ENCODE data around the gene LSM14B. TPM values are rescaled to one million over a fixed set of nuclear protein-coding genes. Genes with fewer than 3 reads are reported as not detected.
A peak's percentile ranks its signal among the peaks of the same experiment; 100 is the strongest.

LSM14B gene
- total RNA-seq, 1 experiment from 2014 or later = 51.8 TPM

DNA sequence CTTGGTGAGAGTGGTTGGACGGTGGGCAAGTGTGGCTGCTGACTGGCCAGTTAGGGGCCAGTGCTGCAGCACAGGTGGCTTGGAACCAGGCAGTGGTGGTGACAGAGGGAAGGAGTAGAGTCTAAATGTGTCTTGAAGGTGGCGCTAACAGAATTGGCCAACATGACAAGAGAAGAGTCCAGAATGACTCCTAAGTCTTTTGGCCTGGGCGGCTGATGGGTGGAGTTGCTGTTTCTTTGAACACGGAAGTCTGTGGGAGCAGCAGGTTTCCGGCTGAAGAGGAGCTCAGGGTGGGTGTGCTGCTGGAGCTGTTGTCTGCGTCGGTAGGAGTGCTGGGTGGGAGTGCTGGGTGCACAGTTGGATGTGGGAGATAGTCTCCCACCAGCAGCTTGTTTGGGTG lies 10.1 kb downstream of the LSM14B start:
- peaks cover 19% of the 10 kb centered on the region for H4K20me1 ChIP-seq (ENCODE audit: low read length)
- H3K9me2 ChIP-seq (replicated peaks; ENCODE audit: low read length) = no peaks in the 10 kb centered on the region
- no peak overlapping the region for H2AFZ ChIP-seq (ENCODE audit: low read length)
- H3K36me3 ChIP-seq (ENCODE audit: low read depth, low read length) = peaks cover 55% of the 10 kb centered on the region
- ChIA-PET CTCF (no interaction called here), POLR2A (ENCODE audit: unreplicated experiment) (no interaction called here)
- H3K27me3 ChIP-seq (ENCODE audit: low read length) = no peaks in the 10 kb centered on the region
- no peaks in the 10 kb centered on the region for H3K9me3 ChIP-seq (ENCODE audit: low read length)
- no peaks in the 10 kb centered on the region for H3K4me1 ChIP-seq (ENCODE audit: insufficient read depth, low read length)
- no TSS peak for BruUV-seq (replicated peaks)
- no peak overlapping the region for H3K4me3 ChIP-seq (ENCODE audit: low read length)
- ATAC-seq = no peak
- no peak overlapping the region for H3K4me2 ChIP-seq (ENCODE audit: low read length)
- DNase-seq = no peak
- no peak overlapping the region for H3K27ac ChIP-seq (ENCODE audit: low read length)
- H3K9ac ChIP-seq (ENCODE audit: low read length) = no peak overlapping the region
- TF ChIP-seq EZH2phosphoT487 (IDR thresholded peaks at IDR 0.05; ENCODE audit: borderline replicate concordance, low read length) (no peak), EZH2 (IDR thresholded peaks at IDR 0.05; ENCODE audit: low read length, unreplicated experiment) (no peak)
- TF ChIP-seq, protein P1, sequence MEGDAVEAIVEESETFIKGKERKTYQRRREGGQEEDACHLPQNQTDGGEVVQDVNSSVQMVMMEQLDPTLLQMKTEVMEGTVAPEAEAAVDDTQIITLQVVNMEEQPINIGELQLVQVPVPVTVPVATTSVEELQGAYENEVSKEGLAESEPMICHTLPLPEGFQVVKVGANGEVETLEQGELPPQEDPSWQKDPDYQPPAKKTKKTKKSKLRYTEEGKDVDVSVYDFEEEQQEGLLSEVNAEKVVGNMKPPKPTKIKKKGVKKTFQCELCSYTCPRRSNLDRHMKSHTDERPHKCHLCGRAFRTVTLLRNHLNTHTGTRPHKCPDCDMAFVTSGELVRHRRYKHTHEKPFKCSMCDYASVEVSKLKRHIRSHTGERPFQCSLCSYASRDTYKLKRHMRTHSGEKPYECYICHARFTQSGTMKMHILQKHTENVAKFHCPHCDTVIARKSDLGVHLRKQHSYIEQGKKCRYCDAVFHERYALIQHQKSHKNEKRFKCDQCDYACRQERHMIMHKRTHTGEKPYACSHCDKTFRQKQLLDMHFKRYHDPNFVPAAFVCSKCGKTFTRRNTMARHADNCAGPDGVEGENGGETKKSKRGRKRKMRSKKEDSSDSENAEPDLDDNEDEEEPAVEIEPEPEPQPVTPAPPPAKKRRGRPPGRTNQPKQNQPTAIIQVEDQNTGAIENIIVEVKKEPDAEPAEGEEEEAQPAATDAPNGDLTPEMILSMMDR (conservative IDR thresholded peaks at IDR 0.05; ENCODE audit: low read depth, low read length) = no peak
- intact Hi-C loops (cut with micrococcal nuclease) = no loop called here
- H3K79me2 ChIP-seq (ENCODE audit: low read length) = no peaks in the 10 kb centered on the region
- H3F3A ChIP-seq (ENCODE audit: low read length, unreplicated experiment) = no peaks in the 10 kb centered on the region

DNA sequence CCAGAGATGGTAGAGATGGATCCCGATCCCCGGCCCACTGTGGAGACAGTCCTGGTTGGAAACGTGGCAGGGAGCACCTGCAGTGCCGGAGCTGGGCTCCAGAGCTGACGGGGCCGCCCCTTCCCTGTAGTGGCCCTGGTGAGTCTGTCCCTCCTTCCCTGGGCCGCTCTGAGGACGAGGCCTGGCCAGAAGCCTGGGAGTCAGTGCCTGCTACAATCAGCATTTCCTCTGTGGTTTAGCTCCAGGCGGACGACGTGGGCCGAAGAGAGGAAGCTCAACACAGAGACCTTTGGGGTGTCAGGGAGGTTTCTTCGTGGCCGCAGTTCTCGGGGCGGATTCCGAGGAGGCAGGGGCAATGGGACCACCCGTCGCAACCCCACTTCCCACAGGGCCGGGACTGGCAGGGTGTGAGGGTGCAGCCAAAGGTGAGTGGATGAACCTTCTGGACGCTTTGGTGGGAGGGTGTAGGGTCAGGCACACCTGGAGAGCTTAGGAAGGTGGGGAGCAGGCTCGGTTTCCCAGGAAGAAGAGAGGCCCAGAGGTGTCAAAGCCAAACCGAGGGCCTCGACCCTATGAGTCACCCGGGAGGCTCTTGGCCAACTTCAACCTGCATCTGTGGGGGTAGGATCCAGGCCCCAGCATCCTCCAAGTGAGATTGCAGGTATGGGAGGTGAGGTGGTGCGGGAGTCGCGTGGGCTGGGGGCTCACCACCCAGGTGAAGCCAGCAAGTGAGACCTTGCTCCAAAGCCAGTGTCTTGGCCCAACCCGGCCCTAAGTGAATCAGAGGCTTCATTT lies 11.0 kb downstream of the LSM14B start:
- no TSS peak for BruUV-seq (replicated peaks)
- Histone ChIP-seq H2AFZ (ENCODE audit: low read length) (no peak overlapping the region), H3F3A (ENCODE audit: low read length, unreplicated experiment) (no peaks in the 10 kb centered on the region), H3K36me3 (ENCODE audit: low read depth, low read length) (peaks cover 55% of the 10 kb centered on the region), H3K9me2 (replicated peaks; ENCODE audit: low read length) (no peaks in the 10 kb centered on the region), H4K20me1 (ENCODE audit: low read length) (peaks cover 23% of the 10 kb centered on the region), H3K4me2 (ENCODE audit: low read length) (no peak overlapping the region), H3K27ac (ENCODE audit: low read length) (no peak overlapping the region), H3K27me3 (ENCODE audit: low read length) (no peaks in the 10 kb centered on the region), H3K79me2 (ENCODE audit: low read length) (no peaks in the 10 kb centered on the region), H3K9ac (ENCODE audit: low read length) (no peak overlapping the region), H3K4me1 (ENCODE audit: insufficient read depth, low read length) (no peaks in the 10 kb centered on the region), H3K4me3 (ENCODE audit: low read length) (no peak overlapping the region), H3K9me3 (ENCODE audit: low read length) (no peaks in the 10 kb centered on the region)
- ATAC-seq (0 out of 2 replicates have a peak, but pooled peaks have one; percentile 7), DNase-seq (no peak)
- TF ChIP-seq, protein P1 (conservative IDR thresholded peaks at IDR 0.05; ENCODE audit: low read depth, low read length) = no peak
- TF ChIP-seq EZH2phosphoT487 (IDR thresholded peaks at IDR 0.05; ENCODE audit: borderline replicate concordance, low read length) (no peak), EZH2 (IDR thresholded peaks at IDR 0.05; ENCODE audit: low read length, unreplicated experiment) (no peak)
- intact Hi-C loops (cut with micrococcal nuclease) = no loop called here
- CTCF ChIA-PET = interaction anchor here (0.9 to 1.0 kb wide), 2 partner anchors 91 to 122 kb away, joined by 3 to 4 read pairs; no protein-coding TSS in a partner anchor
- POLR2A ChIA-PET (ENCODE audit: unreplicated experiment) = no interaction called here

DNA sequence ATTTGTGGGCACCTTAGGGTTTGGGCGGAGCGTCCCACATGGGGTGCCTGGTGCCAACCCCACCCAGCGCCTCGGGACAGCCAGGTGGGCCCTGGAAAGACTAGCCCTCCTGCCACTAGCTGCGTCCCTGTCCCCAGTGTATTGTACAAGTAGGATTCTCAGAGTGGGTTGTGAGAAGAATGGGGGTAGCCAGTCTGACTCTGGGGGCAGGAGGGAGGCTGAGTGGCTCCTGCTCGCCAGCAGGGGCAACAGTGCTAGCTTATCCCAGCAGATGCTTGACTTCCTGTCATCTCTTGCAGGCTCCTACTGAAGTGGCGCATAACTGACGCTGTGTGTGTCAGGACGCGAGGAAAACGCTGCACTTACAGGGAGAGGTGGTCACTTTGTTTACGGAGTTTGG lies 11.6 kb downstream of the LSM14B start:
- no peak overlapping the region for H3K9ac ChIP-seq (ENCODE audit: low read length)
- no peak overlapping the region for H3K4me2 ChIP-seq (ENCODE audit: low read length)
- H3K4me3 ChIP-seq (ENCODE audit: low read length) = no peak overlapping the region
- H3K27ac ChIP-seq (ENCODE audit: low read length) = no peak overlapping the region
- H3K9me2 ChIP-seq (replicated peaks; ENCODE audit: low read length) = no peaks in the 10 kb centered on the region
- intact Hi-C loops (cut with micrococcal nuclease) = no loop called here
- CTCF ChIA-PET = interaction anchor here (0.9 to 1.0 kb wide), 2 partner anchors 92 to 123 kb away, joined by 3 to 4 read pairs; no protein-coding TSS in a partner anchor
- peaks cover 24% of the 10 kb centered on the region for H4K20me1 ChIP-seq (ENCODE audit: low read length)
- H3K9me3 ChIP-seq (ENCODE audit: low read length) = no peaks in the 10 kb centered on the region
- H3K79me2 ChIP-seq (ENCODE audit: low read length) = peaks cover 2% of the 10 kb centered on the region
- POLR2A ChIA-PET (ENCODE audit: unreplicated experiment) = no interaction called here
- ATAC-seq (peak; percentile 27; the same call in 1 of the 2 replicates), DNase-seq (no peak)
- H2AFZ ChIP-seq (ENCODE audit: low read length) = no peak overlapping the region
- H3K27me3 ChIP-seq (ENCODE audit: low read length) = no peaks in the 10 kb centered on the region
- H3K36me3 ChIP-seq (ENCODE audit: low read depth, low read length) = peaks cover 58% of the 10 kb centered on the region
- TF ChIP-seq EZH2 (IDR thresholded peaks at IDR 0.05; ENCODE audit: low read length, unreplicated experiment) (no peak), EZH2phosphoT487 (IDR thresholded peaks at IDR 0.05; ENCODE audit: borderline replicate concordance, low read length) (no peak)
- TF ChIP-seq, protein P1 (conservative IDR thresholded peaks at IDR 0.05; ENCODE audit: low read depth, low read length) = peak; percentile 30
- no peaks in the 10 kb centered on the region for H3K4me1 ChIP-seq (ENCODE audit: insufficient read depth, low read length)
- no TSS peak for BruUV-seq (replicated peaks)
- H3F3A ChIP-seq (ENCODE audit: low read length, unreplicated experiment) = no peaks in the 10 kb centered on the region
